IgD-negative memory B cell (primary cell): ENCODE data around the gene ZFP62. TPM values are rescaled to one million over a fixed set of nuclear protein-coding genes. Genes with fewer than 3 reads are reported as not detected.
"Not testable (repeated sequence)": the region's sequence is repeated elsewhere in the genome, so short reads cannot be mapped to it uniquely, and the experiment has no call there.

Experiments
- H3K27ac Mint-ChIP-seq, 3 donors: one replicate each; pipeline ENCODE4 v1.8.0; 2020 to 2022; ENCODE audit warnings: mild to moderate bottlenecking in 3 of 3, mixed read lengths in 3 of 3, moderate library complexity in 1 of 3
- H3K27me3 Mint-ChIP-seq: one replicate; pipeline ENCODE4 v1.8.0; 2021; ENCODE audit warnings: mixed read lengths
- H3K36me3 Mint-ChIP-seq: one replicate; pipeline ENCODE4 v1.8.0; 2020; ENCODE audit warnings: mild to moderate bottlenecking, mixed read lengths
- H3K4me1 Mint-ChIP-seq, 3 donors: one replicate each; pipeline ENCODE4 v1.8.0; 2020 to 2022; ENCODE audit warnings: mixed read lengths in 3 of 3, mild to moderate bottlenecking in 1 of 3
- H3K4me3 Mint-ChIP-seq, 4 donors: one replicate each; pipeline ENCODE4 v1.8.0; 2020 to 2022; ENCODE audit warnings: mild to moderate bottlenecking in 4 of 4, mixed read lengths in 4 of 4, moderate library complexity in 3 of 4
- H3K9me3 Mint-ChIP-seq, 3 donors: one replicate each; pipeline ENCODE4 v1.8.0; 2020 to 2021; ENCODE audit warnings: mixed read lengths in 3 of 3, mild to moderate bottlenecking in 1 of 3
- polyA plus RNA-seq: library from polyadenylated mRNA; unstranded; fragments of 300-500 nt; fragmentation: Illumina TruSeq; gene quantifications from one replicate; pipeline ENCODE4 v1.2.3, GENCODE V29; 2021

The ZFP62 gene
- polyA plus RNA-seq, 1 donor from 2014 or later: 22.1 TPM

DNA sequence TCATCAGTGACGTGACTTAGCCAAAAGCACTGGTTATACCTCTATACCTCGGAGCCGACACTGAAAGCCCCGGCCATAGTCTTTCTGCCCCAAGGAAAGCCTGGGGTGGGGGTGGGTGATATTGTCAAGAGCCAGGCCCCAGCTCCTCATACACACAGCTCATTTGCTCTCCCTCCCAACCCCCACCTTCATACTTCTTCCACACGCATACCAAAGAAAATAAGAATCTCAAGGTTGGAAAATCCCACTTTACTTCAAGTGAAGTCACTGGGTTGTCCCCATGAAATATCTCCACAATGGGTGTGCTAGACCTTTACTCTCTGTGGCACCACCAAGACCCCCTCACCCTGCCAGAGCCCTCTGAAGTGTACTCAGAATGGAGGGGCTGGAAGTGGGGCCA lies 31.4 kb downstream of the ZFP62 start:
- Mint-ChIP-seq H3K27me3 (no peaks in the 10 kb centered on the region), H3K9me3 (no peaks in the 10 kb centered on the region), H3K4me1 (peaks cover 19 to 28% (median 24%) of the 10 kb centered on the region in 3 donors), H3K27ac (peak overlapping the region; percentile 93 to 98 (median 96)), H3K36me3 (peaks cover 11% of the 10 kb centered on the region), H3K4me3 (peak overlapping the region; percentile 91 to 99 (median 97))

DNA sequence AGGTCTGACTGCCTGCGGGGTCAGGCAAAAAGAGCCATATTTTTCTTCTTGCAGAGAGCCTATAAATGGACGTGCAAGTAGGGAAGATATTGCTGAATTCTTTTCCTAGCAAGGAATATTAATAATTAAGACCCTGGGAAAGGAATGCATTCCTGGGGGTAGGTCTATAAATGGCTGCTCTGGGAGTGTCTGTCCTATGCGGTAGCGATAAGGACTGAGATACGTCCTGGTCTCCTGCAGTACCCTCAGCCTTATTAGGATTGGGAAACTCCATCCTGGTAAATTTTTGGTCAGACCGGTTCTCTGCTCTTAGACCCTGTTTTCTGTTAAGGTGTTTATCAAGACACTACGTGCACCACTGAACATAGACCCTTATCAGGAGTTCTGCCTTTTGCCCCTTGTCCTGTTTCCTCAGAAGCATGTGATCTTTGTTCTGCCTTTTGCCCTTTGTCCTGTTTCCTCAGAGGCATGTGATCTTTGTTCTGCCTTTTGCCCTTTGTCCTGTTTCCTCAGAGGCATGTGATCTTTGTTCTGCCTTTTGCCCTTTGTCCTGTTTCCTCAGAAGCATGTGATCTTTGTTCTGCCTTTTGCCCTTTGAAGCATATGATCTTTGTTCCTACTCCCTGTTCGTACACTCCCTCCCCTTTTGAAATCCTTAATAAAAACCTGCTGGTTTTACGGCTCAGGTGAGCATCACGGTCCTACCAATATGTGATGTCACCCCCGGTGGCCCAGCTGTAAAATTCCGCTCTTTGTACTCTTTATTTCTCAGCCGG lies 32.1 kb downstream of the ZFP62 start:
- not testable (repeated sequence) for H3K9me3 Mint-ChIP-seq, H3K27me3 Mint-ChIP-seq
- H3K4me1 Mint-ChIP-seq: peaks cover 16 to 21% (median 20%) of the 10 kb centered on the region in 3 donors
- peak overlapping the region; percentile 39 to 99 (median 80) for H3K4me3 Mint-ChIP-seq
- H3K27ac Mint-ChIP-seq: peak overlapping the region in 2 of 3 donors; percentile 23 to 60
- H3K36me3 Mint-ChIP-seq: peaks cover 11% of the 10 kb centered on the region

DNA sequence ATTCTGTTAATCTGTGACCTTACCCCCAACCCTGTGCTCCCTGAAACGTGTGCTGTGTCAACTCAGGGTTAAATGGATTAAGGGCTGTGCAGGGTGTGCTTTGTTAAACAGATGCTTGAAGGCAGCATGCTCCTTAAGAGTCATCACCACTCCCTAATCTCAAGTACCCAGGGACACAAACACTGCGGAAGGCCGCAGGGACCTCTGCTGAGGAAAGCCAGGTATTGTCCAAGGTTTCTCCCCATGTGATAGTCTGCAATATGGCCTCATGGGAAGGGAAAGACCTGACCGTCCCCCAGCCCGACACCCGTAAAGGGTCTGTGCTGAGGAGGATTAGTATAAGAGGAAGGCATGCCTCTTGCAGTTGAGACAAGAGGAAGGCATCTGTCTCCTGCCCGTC lies 33.7 kb downstream of the ZFP62 start:
- peak overlapping the region in 1 of 3 donors; percentile 37 for H3K27ac Mint-ChIP-seq
- not testable (repeated sequence) for H3K27me3 Mint-ChIP-seq, H3K9me3 Mint-ChIP-seq
- H3K36me3 Mint-ChIP-seq: peaks cover 11% of the 10 kb centered on the region
- H3K4me1 Mint-ChIP-seq: peaks cover 10 to 12% (median 11%) of the 10 kb centered on the region in 3 donors
- peak overlapping the region in 1 of 4 donors; percentile 49 for H3K4me3 Mint-ChIP-seq

DNA sequence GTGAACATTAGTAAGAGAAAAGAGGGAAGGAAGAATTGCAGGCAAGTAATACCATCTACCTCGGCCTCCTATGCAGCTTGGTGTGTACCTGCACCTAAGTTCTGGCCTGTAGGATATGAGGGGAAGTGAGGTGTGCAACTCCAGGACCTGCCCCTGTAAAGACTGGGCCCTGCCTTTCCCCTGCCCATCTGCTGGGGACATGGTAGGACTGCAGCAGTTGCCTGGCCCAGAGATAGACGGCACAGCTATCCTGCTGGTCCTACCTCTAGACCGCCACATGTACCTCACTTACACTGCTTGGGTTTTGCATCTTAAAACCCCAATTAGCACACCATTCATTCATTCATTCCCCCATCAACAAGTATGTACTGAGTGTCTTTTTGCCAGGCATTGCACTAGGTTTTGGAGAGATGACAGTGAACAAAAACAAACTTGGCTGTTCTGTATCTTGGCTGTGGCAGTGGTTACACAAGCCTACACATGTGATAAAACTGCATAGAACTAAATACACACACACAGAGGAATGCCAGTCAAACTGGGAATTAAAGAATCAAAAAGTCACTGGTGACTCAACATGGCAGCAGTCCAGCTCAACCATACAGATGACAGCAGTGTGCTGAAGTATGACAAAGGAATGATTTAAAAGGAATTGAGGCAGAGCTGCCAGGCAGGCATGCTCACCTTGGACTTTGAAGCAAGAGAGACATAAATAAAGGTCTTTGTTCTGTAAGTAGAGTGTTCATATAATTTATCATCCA lies 35.1 kb downstream of the ZFP62 start:
- Mint-ChIP-seq H3K36me3 (peaks cover 11% of the 10 kb centered on the region), H3K27me3 (no peaks in the 10 kb centered on the region), H3K27ac (peak overlapping the region in 1 of 3 donors; percentile 64), H3K4me1 (peaks cover 12 to 18% (median 16%) of the 10 kb centered on the region in 3 donors), H3K9me3 (no peaks in the 10 kb centered on the region), H3K4me3 (peak overlapping the region in 1 of 4 donors; percentile 49)

DNA sequence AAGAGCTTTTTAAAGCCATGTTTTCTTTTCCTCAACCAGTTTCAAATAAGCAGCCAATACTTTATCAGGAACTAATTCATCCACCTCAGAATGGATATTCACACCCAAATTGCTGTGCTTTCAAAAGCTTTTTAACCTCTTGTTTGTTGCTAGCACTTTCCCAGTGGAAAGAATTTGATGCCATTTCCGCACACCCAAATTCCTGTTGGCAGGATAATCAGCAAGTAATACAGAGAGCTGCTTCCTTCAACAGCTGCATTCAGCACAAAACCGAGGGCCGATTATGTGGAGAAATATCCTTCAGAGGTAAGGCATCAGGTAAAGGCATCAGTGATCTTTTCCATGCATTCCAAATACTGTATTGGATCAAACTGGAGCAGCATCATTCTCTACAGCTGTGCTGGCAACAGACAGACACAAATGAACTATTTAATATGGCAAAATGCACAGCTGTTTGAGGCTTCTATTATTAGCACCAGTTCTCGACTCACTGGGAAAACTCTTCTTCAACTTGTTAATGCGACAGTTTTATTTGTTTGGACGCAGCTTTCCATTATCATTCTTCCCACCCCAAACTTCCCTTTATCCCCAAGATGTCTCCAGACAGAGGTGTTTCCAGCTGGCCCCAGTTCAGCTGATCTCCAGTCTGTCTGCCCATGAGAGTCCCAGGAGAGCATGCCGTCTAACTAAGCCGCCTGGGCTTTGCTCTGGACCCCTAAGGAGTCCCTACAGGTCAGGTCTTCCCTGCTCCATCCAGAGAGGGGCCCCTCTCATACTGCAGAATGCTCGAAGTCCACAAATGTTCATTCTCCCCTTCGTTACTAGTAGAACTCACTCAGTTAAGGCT lies 36.2 kb downstream of the ZFP62 start:
- Mint-ChIP-seq H3K4me1 (peaks cover 13 to 17% (median 16%) of the 10 kb centered on the region in 3 donors), H3K9me3 (no peaks in the 10 kb centered on the region), H3K27ac (peak overlapping the region in 1 of 3 donors; percentile 86), H3K4me3 (peak overlapping the region in 2 of 4 donors; percentile 5 to 65), H3K27me3 (no peaks in the 10 kb centered on the region), H3K36me3 (peaks cover 10% of the 10 kb centered on the region)

DNA sequence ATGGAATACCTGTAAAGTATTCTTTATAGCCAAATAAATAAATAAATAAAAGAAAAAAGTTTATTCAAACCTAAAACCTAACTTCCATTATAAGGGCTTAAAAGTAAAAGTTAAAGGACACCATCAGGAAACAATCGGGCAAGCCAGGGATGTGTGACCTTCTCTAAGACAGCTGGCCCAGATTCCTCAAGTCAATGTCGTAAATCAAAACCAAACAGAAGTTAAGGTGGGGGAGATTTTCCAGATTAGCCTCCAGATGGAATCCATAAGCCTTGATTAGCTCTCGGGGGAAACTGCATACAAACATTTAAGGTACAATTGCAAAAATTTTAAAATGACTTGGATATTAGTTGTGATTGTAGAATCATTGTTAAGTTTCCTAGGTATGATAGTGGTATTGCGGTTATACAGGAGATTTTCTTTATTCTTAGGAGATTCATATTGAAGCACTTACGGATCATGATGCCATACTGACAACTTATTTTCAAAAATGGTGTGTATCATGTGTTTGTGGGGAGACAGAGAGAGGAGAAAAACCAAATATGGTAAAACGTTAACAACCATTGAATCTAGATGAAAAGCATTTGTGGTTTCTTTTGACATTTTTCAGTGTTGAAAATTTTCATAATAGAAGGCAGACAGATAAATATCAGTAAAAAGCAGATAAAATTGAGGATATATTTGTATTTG lies 37.0 kb downstream of the ZFP62 start:
- Mint-ChIP-seq H3K9me3 (no peaks in the 10 kb centered on the region), H3K36me3 (peaks cover 7% of the 10 kb centered on the region), H3K27me3 (no peaks in the 10 kb centered on the region), H3K4me3 (peak overlapping the region in 1 of 4 donors; percentile 65), H3K4me1 (peaks cover 10 to 16% (median 15%) of the 10 kb centered on the region in 3 donors), H3K27ac (no peak overlapping the region)

DNA sequence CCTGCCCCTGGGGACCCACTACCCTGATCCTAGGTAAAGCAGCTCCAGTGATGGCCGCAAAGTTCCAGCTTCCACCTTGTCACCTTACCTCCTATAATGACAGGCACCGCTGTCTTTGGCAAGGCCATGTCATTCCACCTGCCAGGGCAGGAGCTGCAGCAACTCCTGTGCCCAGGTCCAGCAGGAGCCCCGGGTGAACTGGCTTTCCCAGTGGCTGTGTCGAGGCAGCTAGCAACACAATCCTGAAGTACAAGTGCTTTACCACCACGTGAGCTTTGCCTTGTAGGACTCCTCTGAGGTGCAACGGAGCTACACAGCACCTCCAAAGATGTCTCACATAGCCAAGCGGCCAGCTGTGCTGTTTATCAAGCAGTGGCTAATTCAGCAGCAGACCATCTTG lies 37.7 kb downstream of the ZFP62 start:
- Mint-ChIP-seq H3K9me3 (no peaks in the 10 kb centered on the region), H3K36me3 (peaks cover 5% of the 10 kb centered on the region), H3K27me3 (no peaks in the 10 kb centered on the region), H3K4me1 (peaks cover 10 to 16% (median 15%) of the 10 kb centered on the region in 3 donors), H3K27ac (no peak overlapping the region), H3K4me3 (no peak overlapping the region)

DNA sequence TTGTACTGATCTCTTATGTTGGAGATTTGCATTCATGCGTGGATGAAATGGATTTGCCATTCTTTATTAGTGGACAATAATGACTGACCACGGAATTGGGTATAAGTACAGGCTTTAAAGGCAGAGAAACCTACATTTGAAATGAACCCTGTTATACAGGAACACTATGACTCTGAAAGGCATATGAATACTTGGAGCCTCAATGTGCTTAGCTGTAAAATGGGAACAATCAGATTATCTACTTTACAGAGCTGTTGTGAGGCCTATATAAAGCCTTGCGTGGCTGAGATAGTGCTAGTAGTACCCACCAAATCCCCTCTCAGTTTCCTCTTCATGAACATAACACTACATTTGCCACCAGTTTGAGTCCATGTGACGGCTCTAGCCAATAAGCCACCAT lies 39.5 kb downstream of the ZFP62 start:
- Mint-ChIP-seq H3K27me3 (no peaks in the 10 kb centered on the region), H3K4me1 (peaks cover 17 to 20% (median 18%) of the 10 kb centered on the region in 3 donors), H3K4me3 (peak overlapping the region in 1 of 4 donors; percentile 56), H3K9me3 (no peaks in the 10 kb centered on the region), H3K36me3 (peaks cover 1% of the 10 kb centered on the region), H3K27ac (peak overlapping the region in 2 of 3 donors; percentile 67 to 70)

DNA sequence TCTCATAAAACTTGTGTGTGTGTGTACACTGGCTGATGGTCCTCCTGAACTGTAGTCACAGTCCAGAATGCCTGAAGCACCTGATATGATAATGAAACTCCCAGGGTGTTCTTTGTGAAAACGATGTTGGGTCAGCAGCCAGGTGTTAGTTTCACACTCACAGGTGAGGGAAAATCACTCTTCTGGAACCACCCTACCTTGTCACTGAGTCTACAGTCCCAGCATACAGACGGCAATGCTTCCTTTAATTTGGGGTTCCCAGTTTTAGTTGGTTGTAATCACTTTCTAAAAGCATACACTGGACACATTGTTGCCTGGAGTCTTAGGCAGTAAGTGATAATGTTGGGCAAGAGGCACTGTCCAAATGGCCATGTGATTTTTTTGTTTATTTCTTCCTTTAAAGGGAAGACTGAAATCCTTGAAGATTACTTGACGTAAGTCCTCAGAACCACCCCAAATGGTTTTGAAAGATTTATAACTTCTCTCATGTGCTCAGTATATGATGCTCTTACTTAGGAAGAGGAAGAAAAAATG lies 40.2 kb downstream of the ZFP62 start:
- H3K9me3 Mint-ChIP-seq: no peaks in the 10 kb centered on the region
- no peaks in the 10 kb centered on the region for H3K36me3 Mint-ChIP-seq
- peaks cover 17 to 22% (median 20%) of the 10 kb centered on the region in 3 donors for H3K4me1 Mint-ChIP-seq
- H3K27me3 Mint-ChIP-seq: no peaks in the 10 kb centered on the region
- H3K4me3 Mint-ChIP-seq: peak overlapping the region; percentile 34 to 58 (median 45)
- peak overlapping the region; percentile 67 to 89 (median 70) for H3K27ac Mint-ChIP-seq

DNA sequence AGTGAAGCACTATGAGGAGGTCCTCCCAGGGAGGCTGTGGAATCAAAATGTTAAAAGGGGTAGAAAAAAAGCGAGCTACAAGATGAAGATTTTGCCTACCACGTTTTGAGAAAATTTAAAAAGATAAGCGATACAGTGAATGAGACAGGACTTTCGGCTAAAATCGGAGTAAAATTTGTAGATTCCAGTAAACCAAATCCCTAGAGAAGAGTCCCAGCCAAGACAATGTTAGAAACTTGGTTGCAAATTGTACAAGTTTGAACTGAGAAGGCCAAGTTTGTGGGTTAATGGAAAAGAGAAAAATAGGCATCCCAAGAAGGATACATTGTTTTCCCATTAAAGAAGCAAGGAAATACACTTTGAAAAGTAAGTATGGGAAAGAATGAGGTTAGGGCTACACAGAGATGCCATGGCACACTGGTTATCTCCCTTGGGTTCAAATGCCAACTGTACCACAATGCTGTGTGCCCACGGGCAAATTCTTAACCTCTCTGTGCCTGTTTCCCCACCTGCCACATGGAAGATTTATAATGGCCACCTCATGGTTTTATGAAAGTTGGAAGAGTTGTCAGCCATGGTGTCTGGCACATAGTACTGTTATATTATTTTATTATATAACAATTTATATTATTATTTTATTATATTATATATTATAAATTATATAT lies 42.3 kb downstream of the ZFP62 start:
- H3K27ac Mint-ChIP-seq: peak overlapping the region in 1 of 3 donors; percentile 36
- H3K4me1 Mint-ChIP-seq: peaks cover 24 to 28% (median 25%) of the 10 kb centered on the region in 3 donors

DNA sequence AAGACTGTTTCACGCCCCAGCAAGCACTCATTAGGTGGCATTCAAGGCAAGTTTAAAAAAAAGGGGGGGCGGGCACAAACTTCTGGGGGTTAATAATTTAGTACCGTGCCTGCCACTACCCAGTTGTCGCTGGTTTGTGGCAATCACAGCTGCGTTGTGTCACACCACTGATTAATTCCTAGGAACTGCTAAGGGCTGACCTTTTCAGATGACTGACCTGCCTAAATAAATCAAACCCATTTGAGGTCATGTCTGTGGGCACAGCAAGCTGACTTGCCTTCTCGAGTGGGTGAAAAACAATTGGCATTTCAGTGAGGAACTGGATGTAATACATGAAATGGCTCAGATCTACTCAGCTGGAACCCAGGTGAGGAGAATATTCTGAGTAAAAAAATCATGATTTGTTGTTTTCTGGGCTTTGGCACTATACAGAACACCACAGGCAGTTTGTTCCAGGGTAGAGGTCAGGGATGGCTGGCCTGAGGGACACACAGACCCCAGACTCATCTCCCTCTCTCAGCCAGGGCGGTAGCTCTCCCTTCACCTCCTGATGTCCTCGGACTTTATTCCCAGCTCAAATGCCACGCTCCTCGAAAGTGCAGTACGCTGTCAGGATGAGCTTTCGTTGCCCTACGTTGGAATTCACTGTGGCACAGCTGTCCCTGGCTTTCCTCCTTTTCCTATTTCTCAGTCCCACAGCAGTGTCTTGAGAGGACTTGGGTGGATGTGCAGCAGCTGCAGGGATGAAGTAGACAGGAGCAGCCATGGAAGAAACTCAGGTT lies 43.0 kb downstream of the ZFP62 start:
- Mint-ChIP-seq H3K27ac (peak overlapping the region in 2 of 3 donors; percentile 36 to 59), H3K36me3 (no peaks in the 10 kb centered on the region), H3K27me3 (no peaks in the 10 kb centered on the region), H3K4me1 (peaks cover 31 to 33% (median 33%) of the 10 kb centered on the region in 3 donors), H3K4me3 (peak overlapping the region in 2 of 4 donors; percentile 28 to 46), H3K9me3 (no peaks in the 10 kb centered on the region)

More for the DNA sequence above, 42.3 kb downstream of the ZFP62 start:
- Mint-ChIP-seq H3K9me3 (no peaks in the 10 kb centered on the region), H3K27me3 (no peaks in the 10 kb centered on the region), H3K36me3 (no peaks in the 10 kb centered on the region), H3K4me3 (no peak overlapping the region)

DNA sequence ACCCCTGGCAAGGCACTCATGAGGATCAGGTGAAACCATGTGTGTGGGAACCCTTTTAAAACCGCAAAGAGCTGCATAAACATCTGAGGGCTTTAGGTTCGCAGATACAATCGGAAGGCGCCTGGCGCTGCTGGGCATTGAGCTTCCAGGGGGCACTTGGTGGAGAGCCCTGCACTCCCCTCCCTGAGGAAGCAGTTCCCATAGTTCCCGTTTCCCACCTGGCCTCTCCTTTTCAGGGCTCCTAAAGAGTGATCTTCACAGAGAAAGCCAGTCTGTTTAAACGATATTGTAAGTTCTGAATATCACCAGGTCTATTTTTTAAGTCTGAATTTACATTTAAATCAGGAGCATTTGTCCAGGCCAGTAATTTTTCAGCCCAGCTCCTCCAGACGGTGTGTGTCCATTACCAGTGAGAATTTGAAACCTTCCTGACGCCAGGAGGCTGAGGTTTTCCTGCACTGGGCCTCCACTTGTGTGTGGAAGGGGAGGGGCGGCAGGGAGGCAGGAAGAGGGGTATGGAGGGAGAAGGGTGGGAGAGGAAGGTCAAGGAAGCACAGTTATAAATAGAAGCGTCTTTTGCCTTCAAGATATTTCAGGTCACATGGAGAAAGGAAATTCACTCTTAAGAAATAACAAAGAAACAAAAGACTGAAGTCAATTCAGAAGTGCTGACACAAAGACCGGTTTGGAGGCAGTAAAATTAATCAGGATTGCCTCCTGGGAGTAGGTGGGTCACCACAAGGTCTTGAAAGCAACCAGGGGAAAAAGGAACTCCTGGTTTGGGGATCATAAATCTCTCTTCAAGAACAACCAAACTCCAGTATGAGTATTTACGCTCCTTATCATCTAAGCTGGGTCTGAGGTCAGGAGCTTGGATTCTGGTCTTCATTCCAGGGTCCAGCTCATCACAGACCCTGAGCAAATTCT lies 44.2 kb downstream of the ZFP62 start:
- no peaks in the 10 kb centered on the region for H3K9me3 Mint-ChIP-seq
- H3K27me3 Mint-ChIP-seq: no peaks in the 10 kb centered on the region
- peak overlapping the region in 2 of 3 donors; percentile 56 to 84 for H3K27ac Mint-ChIP-seq
- peaks cover 33 to 35% (median 35%) of the 10 kb centered on the region in 3 donors for H3K4me1 Mint-ChIP-seq
- H3K36me3 Mint-ChIP-seq: no peaks in the 10 kb centered on the region
- peak overlapping the region in 2 of 4 donors; percentile 75 to 79 for H3K4me3 Mint-ChIP-seq
